ENCODE data around the gene XKR7.

Gene XKR7

DNA sequence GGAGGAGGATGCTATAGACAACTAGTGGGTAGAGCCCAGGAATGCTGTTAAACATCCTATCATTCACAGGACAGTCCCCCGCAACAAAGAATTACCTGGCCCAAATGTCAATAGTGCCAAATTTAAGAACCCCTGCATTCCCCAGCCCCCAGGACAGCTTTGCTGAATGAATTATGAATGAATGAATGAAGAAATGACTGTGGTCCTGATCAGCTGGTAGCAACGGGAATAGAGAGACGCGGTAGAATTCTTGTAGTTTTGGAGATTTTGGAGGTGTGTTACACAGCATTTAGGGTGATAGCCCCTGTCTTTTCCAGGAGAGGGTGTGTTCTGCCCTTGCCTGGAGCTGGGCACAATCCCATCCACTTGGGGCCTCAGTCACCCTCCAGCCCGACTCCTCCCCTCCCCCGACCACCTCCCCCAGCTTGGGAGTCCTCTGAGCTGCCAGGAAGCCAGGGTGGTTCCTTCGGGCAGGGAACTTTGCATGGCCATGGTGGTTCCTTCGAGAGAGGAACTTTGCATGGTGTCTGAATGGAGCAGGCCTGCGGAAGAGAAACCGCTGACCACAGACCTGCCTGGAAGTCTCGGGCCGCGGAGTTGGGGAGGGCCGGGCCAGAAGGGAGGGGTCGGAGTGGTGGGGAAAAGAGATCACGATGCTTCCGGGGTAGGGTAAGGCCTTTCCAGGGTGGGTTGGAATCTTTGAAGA, 83.1 kb downstream of the XKR7 start:
- DNase-seq = no peak

DNA sequence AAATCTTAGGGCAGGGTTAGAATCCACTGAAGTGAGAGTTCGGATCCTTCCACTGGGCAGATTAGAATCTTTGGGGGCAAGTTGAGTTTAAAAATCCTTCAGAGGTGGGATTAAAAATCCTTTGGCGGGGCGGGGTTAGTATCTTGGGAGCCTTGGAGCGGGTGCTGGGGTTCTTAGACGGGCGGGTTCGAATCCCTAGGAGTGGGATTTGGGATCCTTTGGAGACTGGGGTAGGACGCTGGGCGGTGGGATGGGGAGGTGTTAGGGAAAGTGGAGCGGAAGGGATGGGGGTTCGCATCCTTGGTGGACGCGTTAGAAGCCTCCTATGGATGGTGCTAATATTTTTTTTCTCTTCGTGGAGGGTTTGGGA, 83.8 kb downstream of the XKR7 start:
- no peak for DNase-seq

DNA sequence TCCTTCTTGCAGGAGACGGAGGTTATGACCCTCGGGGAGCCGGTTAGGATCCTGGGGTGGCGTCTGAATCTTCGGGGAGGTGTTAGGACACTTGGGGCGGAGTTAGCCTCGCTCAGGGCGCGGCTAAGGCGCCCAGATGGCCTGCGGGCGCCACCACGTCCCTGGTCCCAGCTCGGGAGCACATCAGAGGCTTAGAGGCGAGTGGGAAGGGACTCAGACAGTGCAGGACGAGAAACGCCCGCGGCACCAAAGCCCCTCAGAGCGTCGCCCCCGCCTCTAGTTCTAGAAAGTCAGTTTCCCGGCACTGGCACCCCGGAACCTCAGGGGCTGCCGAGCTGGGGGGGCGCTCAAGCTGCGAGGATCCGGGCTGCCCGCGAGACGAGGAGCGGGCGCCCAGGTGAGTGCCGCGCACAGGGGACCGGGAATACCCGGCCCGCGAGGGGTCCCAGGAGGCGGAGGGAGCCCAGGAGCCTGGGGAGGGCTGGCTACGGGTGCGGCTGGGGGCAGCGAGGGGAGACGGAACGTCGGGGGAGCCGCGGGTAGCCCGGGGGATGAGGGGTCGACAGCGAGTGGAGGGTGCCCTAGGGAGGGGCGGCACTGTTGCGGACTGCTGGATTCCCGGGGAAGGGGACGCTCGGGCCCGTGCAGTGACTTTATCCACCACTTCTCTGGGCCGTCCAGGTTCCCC, 84.3 kb downstream of the XKR7 start, which contains the start of gene HCK:
TSS of gene HCK (plus strand) at position 153 of the 688 bp plus-strand sequence.
- DNase-seq = no peak

DNA sequence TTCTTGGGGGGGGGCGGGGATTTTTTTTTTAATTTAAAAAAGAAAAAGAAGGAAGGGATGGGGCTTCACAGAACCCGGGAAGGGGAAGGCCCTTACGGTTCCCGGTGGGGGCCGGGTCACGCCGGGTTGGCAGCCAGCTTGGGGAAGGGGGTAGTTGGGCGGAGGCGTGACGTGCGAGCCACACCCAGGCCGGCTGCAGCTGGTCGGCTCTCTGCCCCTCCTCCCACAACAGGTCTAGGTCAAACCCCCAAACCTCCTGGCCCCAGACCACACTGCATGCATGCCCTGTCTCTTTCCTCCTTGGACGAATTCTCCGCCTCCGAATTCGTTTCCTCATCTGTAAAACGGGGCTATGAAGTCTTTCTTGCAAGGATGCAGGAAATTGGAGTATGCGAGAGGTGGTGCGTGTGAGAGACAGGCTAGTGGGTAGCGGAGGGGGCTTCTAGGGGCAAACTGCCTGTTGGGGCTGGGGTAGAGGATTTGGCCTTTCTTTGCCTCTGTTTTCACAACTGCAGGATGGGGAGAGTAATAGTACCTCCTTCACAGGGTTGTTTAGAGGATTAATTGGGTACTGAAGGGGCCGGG, 84.9 kb downstream of the XKR7 start:
- DNase-seq = no peak

Data from NCI-H1048 (cell line).